NCI-H526 (cell line): Measurements from ENCODE around the gene HSPG2.
"Not testable (repeated sequence)": the region's sequence is repeated elsewhere in the genome, so short reads cannot be mapped to it uniquely, and the experiment has no call there.

Source experiments
- DNase-seq, 2 experiments: peaks; one replicate each; lab custom pipeline; 2025; lab: John Stamatoyannopoulos, UW

The HSPG2 gene

DNA sequence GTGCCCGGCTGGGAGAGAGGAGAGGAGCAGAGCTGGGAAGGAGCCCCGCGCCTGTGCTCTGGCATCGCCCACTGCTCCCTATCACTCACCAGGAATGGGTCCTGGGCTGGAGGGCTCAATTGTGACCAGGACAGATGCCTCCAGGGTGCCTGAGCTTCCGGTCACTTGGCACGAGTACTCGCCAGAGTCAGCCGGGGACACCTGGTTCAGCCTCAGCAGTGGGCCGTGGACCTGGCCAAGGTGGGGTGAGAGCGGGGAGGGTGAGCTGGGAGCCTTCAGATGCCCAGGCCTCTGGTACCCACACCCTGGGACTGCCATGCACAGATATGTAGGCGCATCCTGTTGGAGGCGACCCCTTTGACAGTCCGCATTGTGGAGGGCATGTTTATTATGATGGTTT, 93.9 kb downstream of the HSPG2 start:
- no peak for DNase-seq

DNA sequence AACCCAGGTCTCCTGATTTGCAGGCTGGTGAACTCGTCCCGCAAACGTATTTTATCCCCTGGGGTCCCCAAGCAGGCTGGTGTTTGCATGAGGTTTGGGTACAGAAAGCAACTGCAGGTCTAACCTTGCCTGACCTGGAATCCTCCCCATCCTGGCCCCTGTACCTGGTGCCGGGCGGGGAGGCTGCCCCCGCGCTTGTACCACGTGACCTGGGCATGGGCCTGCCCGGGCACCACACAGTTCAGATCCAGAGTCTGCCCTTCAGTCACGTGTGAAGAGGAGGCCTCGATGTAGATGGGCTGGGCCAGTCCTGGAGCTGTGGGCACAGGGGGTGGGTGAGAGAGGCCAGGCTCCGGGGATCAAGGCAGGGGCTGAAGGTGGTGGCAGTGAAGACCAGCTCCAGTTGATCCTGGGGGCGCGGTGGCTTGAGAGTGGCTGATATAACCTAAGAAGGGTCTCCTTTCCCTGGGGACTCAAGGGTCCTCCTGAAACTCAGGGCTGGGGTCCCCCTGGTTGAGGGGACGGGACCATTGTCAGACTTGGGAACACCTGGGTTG, 94.4 kb downstream of the HSPG2 start:
- DNase-seq = no peak

GRCh38 chr1:21841852-21842466, 95.2 kb downstream of the HSPG2 start:
- DNase-seq = no peak

GRCh38 chr1:21840981-21841380, 96.1 kb downstream of the HSPG2 start:
- no peak for DNase-seq

GRCh38 chr1:21839337-21840037, 97.6 kb downstream of the HSPG2 start:
- DNase-seq = no peak

DNA sequence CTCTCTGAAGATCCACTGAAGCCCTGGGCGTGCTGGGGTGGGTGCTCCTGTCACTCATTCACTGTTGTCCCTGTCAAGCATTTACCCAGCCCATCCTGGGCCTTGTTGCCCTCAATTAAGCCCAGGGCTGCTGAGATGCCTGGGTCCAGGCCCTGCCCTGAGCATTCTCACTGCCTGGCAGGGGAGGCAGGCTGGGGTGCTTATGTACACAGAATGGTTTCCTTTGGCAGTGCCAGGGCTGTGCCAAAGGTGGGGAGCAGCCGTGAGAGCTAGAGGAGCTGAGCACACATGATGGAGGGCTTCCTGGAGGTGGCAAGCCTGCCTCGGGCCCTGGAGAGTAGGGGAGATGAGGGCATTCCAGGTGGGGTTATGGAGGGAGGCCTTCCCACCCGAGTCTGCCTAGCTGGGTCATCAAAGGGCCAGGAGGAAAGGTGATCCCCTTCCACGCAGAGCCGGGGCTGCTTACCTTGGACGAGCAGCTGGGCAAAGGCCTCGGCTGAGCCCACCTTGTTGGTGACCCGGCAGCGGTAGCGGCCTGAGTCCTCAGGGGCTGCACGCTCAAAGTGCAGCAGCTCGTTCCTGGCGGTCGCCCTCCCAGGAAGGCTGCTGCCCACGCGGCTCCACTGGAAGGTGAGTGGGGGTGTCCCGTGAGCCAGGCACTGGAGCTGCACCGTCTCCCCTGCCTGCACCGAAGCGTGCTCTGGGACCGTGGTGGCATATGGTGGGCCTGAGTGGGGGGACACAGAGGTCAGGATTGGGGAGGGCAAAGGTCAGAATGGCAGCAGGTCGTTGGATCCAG, 98.6 kb downstream of the HSPG2 start:
- DNase-seq = no peak

DNA sequence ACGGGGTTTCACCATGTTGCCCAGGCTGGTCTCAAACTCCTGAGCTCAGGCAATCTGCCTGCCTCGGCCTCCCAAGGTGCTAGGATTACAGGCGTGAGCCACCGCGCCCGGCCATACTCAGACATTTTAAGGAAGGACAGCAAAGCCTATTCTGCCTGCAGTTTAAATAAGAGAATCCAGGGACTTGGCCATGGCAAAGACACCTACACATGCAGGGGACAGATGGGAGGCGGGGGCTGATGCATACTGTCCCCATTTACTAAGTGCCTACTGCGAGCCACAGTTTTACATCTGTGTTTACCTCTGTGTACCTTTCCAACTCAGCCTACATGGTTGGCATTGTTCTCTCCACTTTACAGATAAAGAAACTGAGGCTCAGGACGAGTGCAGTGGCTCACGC, 99.6 kb downstream of the HSPG2 start:
- no peak for DNase-seq

GRCh38 chr1:21836729-21837128, 100.4 kb downstream of the HSPG2 start:
- DNase-seq = no peak

DNA sequence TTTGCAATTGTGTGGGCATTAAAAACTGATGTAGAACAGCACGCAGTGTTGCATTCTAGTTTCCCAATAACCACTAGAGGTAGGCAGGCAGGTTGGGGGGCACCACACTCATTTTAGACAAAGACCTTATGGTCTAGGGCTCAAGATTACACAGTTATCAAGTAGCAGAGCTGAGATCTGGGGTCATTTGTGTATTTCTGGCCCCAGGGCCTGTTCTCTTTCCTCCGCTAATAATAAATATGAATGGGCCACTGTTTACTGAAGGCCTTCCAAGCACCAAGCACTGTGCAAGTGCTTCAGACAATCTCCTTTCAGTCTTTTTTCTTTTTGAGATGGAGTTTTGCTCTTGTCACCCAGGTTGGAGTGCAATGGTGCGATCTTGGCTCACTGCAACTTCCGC, 101.1 kb downstream of the HSPG2 start:
- no peak for DNase-seq

GRCh38 chr1:21834666-21835065, 102.4 kb downstream of the HSPG2 start:
- no peak for DNase-seq

DNA sequence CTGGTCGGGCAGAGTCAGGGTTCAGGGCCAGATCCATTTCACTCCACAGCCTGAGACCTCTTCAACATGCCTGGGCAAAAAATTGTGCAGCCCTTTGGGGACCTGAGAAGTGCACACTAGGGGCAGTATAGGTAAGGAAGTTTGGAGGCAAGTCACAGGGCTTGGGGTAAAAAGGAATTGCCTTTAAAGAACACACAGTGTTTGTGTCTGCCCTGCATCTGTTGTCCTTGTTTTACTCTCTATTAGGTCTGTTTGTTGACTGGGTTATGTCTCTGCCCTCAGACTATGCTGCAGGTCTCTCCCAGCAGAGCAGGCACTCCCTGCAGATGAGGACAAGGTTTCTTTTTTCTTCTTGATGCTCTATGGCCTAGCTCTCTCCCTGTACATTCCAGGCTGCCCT, 103.0 kb downstream of the HSPG2 start:
- no peak for DNase-seq

- DNase-seq = no peak
Measured at GRCh38 chr1:21833392-21833976, 103.6 kb downstream of the HSPG2 start.

GRCh38 chr1:21831454-21831970, 105.6 kb downstream of the HSPG2 start:
- no peak for DNase-seq

DNA sequence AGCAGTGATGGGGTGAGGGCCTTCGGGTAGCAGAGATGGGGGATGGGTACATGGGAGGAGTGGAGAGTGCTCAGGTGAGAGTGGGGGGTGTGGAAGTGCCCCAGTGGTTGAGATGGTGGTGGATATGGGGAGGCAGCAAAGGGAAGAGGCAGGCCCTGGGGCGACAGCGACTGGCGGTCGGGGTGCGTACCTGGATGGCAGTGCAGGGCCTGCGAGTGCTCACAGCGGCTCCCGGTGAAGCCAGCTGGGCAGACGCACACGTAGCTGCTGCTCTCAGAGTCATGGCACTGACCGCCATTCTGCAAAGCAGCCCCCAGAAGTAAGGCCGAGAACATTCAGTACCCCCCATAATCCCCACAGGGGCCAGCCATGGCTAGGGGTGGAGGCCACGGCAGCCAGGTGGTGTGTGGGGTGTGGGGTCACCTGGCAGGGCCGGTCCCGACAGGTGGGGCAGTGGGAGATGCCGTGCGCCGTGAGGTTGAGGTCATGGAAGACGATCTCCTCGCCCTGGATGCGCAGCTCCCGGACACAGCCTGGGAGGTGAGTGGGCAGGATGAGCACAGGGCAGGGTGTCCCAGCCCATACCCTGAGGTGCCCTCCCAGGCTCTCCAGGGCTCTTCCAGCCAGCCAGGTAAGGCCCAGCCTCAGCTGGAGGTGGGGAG, 106.2 kb downstream of the HSPG2 start:
- DNase-seq = no peak

- DNase-seq = no peak
Measured at GRCh38 chr1:21829294-21829693, 107.8 kb downstream of the HSPG2 start.

GRCh38 chr1:21828506-21829210, 108.5 kb downstream of the HSPG2 start:
- no peak for DNase-seq

GRCh38 chr1:21828075-21828474, 109.0 kb downstream of the HSPG2 start:
- no peak for DNase-seq

GRCh38 chr1:21827141-21827679, 109.9 kb downstream of the HSPG2 start:
- DNase-seq = no peak

DNA sequence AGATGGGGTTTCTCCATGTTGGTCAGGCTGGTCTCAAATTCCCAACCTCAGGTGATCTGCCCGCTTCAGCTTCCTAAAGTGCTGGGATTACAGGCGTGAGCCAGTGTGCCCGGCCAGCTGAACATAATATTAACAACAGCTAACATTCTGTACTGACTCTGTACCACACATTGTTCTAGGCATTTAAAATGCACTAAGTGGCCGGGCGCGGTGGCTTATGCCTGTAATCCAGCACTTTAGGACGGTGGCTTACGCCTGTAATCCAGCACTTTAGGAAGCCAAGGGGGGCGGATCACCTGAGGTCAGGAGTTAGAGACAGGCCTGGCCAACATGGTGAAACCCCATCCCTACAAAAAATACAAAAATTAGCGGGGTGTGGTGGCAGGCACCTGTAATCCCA, 110.4 kb downstream of the HSPG2 start:
- not testable (repeated sequence) for DNase-seq

- DNase-seq = no peak
Measured at GRCh38 chr1:21825393-21825792, 111.7 kb downstream of the HSPG2 start.

GRCh38 chr1:21824926-21825325, 112.2 kb downstream of the HSPG2 start:
- DNase-seq = no peak
